ENCODE results near the gene SPEN. TPM values are rescaled to one million over a fixed set of nuclear protein-coding genes. Genes with fewer than 3 reads are reported as not detected.

SPEN gene
- total RNA-seq, 1 experiment from 2014 or later = 46.4 TPM

DNA sequence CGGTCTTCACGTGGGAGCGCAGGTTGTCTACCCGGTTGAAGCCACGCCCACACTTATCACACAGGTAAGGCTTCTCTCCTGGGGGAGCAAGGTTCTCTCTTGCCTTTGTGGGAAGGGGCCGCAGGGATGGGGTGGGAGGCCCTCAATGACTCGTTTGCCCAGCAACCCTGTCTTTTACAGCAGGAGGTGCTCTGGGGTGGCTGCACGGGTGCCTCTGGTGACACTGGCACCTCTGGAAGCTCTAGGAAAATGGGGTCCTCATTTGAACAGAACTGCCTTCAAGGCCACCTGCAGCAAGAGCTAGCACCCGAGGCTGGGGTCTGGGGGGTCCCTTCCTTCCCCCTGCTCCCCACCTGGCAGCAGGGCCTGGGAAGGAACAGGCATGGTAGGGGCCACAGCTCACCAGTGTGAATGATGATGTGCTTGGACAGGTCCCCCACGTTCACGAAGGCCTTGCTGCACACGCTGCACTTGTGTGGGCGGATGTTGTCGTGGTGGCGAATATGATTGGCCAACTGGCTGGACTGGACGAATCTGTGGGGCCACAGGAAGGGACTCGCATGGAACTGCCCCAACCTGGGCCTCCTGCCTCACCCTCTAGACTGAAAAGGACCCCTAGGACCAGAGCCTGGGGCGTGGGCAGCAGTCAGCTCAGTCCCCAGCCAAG lies 95.3 kb downstream of the SPEN start:
- no peak overlapping the region for H3K4me3 Mint-ChIP-seq (ENCODE audit: unreplicated experiment)
- intact Hi-C loops (cut with micrococcal nuclease; ENCODE audit: unreplicated experiment) = no loop called here
- Histone ChIP-seq H3K4me3 (ENCODE audit: low read depth, low read length) (no peak overlapping the region), H3K4me1 (no peaks in the 10 kb centered on the region), H3K36me3 (ENCODE audit: control insufficient read depth, insufficient read depth, low read length) (no peaks in the 10 kb centered on the region), H3K27me3 (replicated peaks; ENCODE audit: control insufficient read depth, insufficient read depth, low read length) (no peaks in the 10 kb centered on the region), H3K9me3 (no peaks in the 10 kb centered on the region)
- no peak for DNase-seq
- ChIA-PET POLR2A (no interaction called here), CTCF (no interaction called here)
- peaks cover 69% of the 10 kb centered on the region for H3K36me3 Mint-ChIP-seq (ENCODE audit: insufficient read depth, unreplicated experiment)
- H3K27ac Mint-ChIP-seq (ENCODE audit: unreplicated experiment) = no peak overlapping the region
- TF ChIP-seq, protein P1, sequence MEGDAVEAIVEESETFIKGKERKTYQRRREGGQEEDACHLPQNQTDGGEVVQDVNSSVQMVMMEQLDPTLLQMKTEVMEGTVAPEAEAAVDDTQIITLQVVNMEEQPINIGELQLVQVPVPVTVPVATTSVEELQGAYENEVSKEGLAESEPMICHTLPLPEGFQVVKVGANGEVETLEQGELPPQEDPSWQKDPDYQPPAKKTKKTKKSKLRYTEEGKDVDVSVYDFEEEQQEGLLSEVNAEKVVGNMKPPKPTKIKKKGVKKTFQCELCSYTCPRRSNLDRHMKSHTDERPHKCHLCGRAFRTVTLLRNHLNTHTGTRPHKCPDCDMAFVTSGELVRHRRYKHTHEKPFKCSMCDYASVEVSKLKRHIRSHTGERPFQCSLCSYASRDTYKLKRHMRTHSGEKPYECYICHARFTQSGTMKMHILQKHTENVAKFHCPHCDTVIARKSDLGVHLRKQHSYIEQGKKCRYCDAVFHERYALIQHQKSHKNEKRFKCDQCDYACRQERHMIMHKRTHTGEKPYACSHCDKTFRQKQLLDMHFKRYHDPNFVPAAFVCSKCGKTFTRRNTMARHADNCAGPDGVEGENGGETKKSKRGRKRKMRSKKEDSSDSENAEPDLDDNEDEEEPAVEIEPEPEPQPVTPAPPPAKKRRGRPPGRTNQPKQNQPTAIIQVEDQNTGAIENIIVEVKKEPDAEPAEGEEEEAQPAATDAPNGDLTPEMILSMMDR (IDR thresholded peaks at IDR 0.05; ENCODE audit: insufficient read depth in 1 of 2, low read depth in 1 of 2, low read length in 1 of 2, severe bottlenecking in 1 of 2, unreplicated experiment in 1 of 2) = no peak
- no peaks in the 10 kb centered on the region for H3K27me3 Mint-ChIP-seq (ENCODE audit: insufficient read depth, unreplicated experiment)
- no peaks in the 10 kb centered on the region for H3K9me3 Mint-ChIP-seq (ENCODE audit: unreplicated experiment)
- no TSS peak for BruUV-seq (replicated peaks)
- no peaks in the 10 kb centered on the region for H3K4me1 Mint-ChIP-seq (ENCODE audit: low read depth, unreplicated experiment)

DNA sequence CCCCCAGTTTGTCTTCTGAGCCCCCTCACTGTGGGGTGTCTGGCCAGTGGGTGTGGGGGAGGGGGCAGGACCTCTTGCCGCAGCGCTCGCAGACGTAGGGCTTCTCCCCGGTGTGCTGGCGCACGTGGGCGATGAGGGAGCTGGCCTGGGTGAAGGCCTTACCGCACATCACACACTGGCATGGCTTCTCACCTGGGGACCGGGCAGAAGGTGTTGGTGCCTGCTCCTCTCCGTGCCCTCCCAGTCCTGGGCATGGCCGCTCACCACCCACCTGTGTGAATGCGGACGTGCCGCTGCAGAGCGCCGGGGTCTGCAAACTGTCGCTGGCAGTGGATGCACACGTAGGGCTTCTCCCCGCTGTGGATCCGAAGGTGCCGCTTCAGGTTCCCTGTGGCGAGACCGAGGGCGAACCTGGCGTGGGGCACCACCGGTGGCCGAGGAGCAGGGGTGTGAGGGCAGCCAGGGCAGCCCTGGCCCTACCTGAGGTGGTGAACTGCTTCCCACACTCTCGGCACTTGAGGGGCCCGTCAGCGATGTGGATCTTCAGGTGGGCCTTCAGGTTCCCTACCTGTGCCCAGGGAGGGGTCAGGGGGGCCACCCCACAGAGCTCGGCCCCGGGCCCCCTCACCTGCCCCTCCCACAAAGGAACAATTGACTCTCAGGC lies 96.0 kb downstream of the SPEN start:
- intact Hi-C loops (cut with micrococcal nuclease; ENCODE audit: unreplicated experiment) = no loop called here
- Mint-ChIP-seq H3K4me3 (ENCODE audit: unreplicated experiment) (no peak overlapping the region), H3K9me3 (ENCODE audit: unreplicated experiment) (no peaks in the 10 kb centered on the region), H3K36me3 (ENCODE audit: insufficient read depth, unreplicated experiment) (peaks cover 65% of the 10 kb centered on the region), H3K4me1 (ENCODE audit: low read depth, unreplicated experiment) (no peaks in the 10 kb centered on the region), H3K27ac (ENCODE audit: unreplicated experiment) (no peak overlapping the region), H3K27me3 (ENCODE audit: insufficient read depth, unreplicated experiment) (no peaks in the 10 kb centered on the region)
- no peak overlapping the region for H3K4me3 ChIP-seq (ENCODE audit: low read depth, low read length)
- ChIA-PET POLR2A (no interaction called here), CTCF (no interaction called here)
- no peaks in the 10 kb centered on the region for H3K9me3 ChIP-seq
- no peaks in the 10 kb centered on the region for H3K36me3 ChIP-seq (ENCODE audit: control insufficient read depth, insufficient read depth, low read length)
- BruUV-seq (replicated peaks) = no TSS peak
- H3K27me3 ChIP-seq (replicated peaks; ENCODE audit: control insufficient read depth, insufficient read depth, low read length) = no peaks in the 10 kb centered on the region
- H3K4me1 ChIP-seq = no peaks in the 10 kb centered on the region
- DNase-seq = no peak
- TF ChIP-seq, protein P1 (IDR thresholded peaks at IDR 0.05; ENCODE audit: insufficient read depth in 1 of 2, low read depth in 1 of 2, low read length in 1 of 2, severe bottlenecking in 1 of 2, unreplicated experiment in 1 of 2) = no peak

DNA sequence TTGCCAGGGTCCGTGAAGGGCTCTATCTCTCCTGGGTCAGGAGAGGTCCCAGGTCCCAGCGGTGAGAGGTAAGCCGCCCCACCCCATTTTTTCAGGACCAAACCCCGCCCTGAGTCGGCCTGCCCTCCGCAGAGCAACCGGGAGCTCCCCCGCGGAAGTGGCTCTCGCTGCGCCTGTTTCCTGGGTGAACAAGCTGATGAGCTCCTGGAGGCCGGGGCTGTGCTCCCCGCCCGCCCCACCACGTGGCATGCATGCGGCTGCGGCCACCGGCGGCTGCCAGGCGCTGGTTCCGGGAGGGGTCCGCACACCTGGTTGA lies 96.4 kb downstream of the SPEN start:
- DNase-seq = no peak
- intact Hi-C loops (cut with micrococcal nuclease; ENCODE audit: unreplicated experiment) = no loop called here
- Histone ChIP-seq H3K4me1 (no peaks in the 10 kb centered on the region), H3K4me3 (ENCODE audit: low read depth, low read length) (no peak overlapping the region), H3K36me3 (ENCODE audit: control insufficient read depth, insufficient read depth, low read length) (no peaks in the 10 kb centered on the region), H3K9me3 (no peaks in the 10 kb centered on the region), H3K27me3 (replicated peaks; ENCODE audit: control insufficient read depth, insufficient read depth, low read length) (no peaks in the 10 kb centered on the region)
- BruUV-seq (replicated peaks) = no TSS peak
- Mint-ChIP-seq H3K27ac (ENCODE audit: unreplicated experiment) (no peak overlapping the region), H3K36me3 (ENCODE audit: insufficient read depth, unreplicated experiment) (peaks cover 60% of the 10 kb centered on the region), H3K27me3 (ENCODE audit: insufficient read depth, unreplicated experiment) (no peaks in the 10 kb centered on the region), H3K4me3 (ENCODE audit: unreplicated experiment) (no peak overlapping the region), H3K9me3 (ENCODE audit: unreplicated experiment) (no peaks in the 10 kb centered on the region), H3K4me1 (ENCODE audit: low read depth, unreplicated experiment) (no peaks in the 10 kb centered on the region)
- TF ChIP-seq, protein P1 (IDR thresholded peaks at IDR 0.05; ENCODE audit: insufficient read depth in 1 of 2, low read depth in 1 of 2, low read length in 1 of 2, severe bottlenecking in 1 of 2, unreplicated experiment in 1 of 2) = no peak
- ChIA-PET CTCF (no interaction called here), POLR2A (no interaction called here)
